ENCODE data around the gene VAPA. TPM values are rescaled to one million over a fixed set of nuclear protein-coding genes. Genes with fewer than 3 reads are reported as not detected.

Gene VAPA
- total RNA-seq, 1 donor from 2014 or later, result 387 TPM

GRCh38 chr18:9913151-9913525 lies 678 bp upstream of the VAPA start:
- DNase-seq (ENCODE audit: low read depth), result no peak

GRCh38 chr18:9914334-9914583 lies 443 bp downstream of the VAPA start:
- DNase-seq (ENCODE audit: low read depth), result no peak

- peak; percentile 69 for DNase-seq (ENCODE audit: low read depth)
Observed at GRCh38 chr18:9914584-9915290, 921 bp downstream of the VAPA start.

GRCh38 chr18:9915291-9916076 lies 1.7 kb downstream of the VAPA start:
- DNase-seq (ENCODE audit: low read depth), result no peak

GRCh38 chr18:9916077-9916639 lies 2.3 kb downstream of the VAPA start:
- no peak for DNase-seq (ENCODE audit: low read depth)

GRCh38 chr18:9916808-9917207 lies 3.0 kb downstream of the VAPA start:
- no peak for DNase-seq (ENCODE audit: low read depth)

GRCh38 chr18:9918016-9918680 lies 4.3 kb downstream of the VAPA start:
- no peak for DNase-seq (ENCODE audit: low read depth)

GRCh38 chr18:9919564-9920232 lies 5.9 kb downstream of the VAPA start:
- DNase-seq (ENCODE audit: low read depth), result no peak

- no peak for DNase-seq (ENCODE audit: low read depth)
Observed at GRCh38 chr18:9922592-9923311, 8.9 kb downstream of the VAPA start.

- no peak for DNase-seq (ENCODE audit: low read depth)
Observed at GRCh38 chr18:9924371-9924943, 10.6 kb downstream of the VAPA start.

- DNase-seq (ENCODE audit: low read depth), result no peak
Observed at GRCh38 chr18:9925369-9925768, 11.6 kb downstream of the VAPA start.

- no peak for DNase-seq (ENCODE audit: low read depth)
Observed at GRCh38 chr18:9925795-9926194, 12.0 kb downstream of the VAPA start.

- no peak for DNase-seq (ENCODE audit: low read depth)
Observed at GRCh38 chr18:9926223-9926894, 12.5 kb downstream of the VAPA start.

GRCh38 chr18:9926977-9927376 lies 13.2 kb downstream of the VAPA start:
- no peak for DNase-seq (ENCODE audit: low read depth)

GRCh38 chr18:9927392-9928063 lies 13.7 kb downstream of the VAPA start:
- no peak for DNase-seq (ENCODE audit: low read depth)

GRCh38 chr18:9928646-9929259 lies 14.9 kb downstream of the VAPA start:
- DNase-seq (ENCODE audit: low read depth), result no peak

- DNase-seq (ENCODE audit: low read depth), result no peak
Observed at GRCh38 chr18:9930299-9930884, 16.6 kb downstream of the VAPA start.

- DNase-seq (ENCODE audit: low read depth), result no peak
Observed at GRCh38 chr18:9931146-9931545, 17.3 kb downstream of the VAPA start.

- no peak for DNase-seq (ENCODE audit: low read depth)
Observed at GRCh38 chr18:9931678-9932077, 17.9 kb downstream of the VAPA start.

All from myocyte (in vitro differentiated cells).